Epithelial cell of esophagus (primary cell): ENCODE measurements around the gene LSM2.

Experiments used
- DNase-seq: peaks from one replicate; pipeline ENCODE4 v3.0.0; 2010; ENCODE audit warnings: low read depth
- H3K4me3 ChIP-seq: 2 replicates; pipeline ENCODE4 v1.5.1; 2011; ENCODE audit warnings: mild to moderate bottlenecking, low read length, control low read depth
- TF ChIP-seq, protein P1 (sequence below): IDR thresholded peaks from 2 replicates; pipeline ENCODE4 v1.5.1; 2011; ENCODE audit warnings: low read depth, mild to moderate bottlenecking, low read length, control low read depth, inconsistent platforms; ENCODE audit not compliant: insufficient read depth; ENCODE audit errors: missing control alignments

The LSM2 gene

DNA sequence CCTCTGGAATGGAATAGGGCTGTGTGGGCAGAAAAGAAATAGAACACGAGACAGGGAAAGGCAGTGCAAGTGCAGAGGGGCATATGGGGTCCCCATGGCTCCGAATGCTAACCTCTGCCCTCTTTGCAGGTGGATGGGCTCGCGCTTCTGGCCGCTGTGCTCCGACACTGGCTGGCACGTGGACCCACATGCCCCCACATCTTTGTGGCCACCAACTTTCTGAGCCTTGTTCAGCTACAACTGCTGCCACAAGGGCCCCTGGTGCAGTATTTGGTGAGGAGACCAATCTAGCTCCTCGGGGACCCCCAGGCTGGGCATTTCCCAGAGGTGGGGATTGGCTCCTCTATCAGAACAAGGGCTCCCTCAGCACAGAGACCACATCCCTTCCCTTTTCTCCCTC lies 45.4 kb downstream of the LSM2 start:
- no peak for DNase-seq
- no peak overlapping the region for H3K4me3 ChIP-seq
- TF ChIP-seq, protein P1, sequence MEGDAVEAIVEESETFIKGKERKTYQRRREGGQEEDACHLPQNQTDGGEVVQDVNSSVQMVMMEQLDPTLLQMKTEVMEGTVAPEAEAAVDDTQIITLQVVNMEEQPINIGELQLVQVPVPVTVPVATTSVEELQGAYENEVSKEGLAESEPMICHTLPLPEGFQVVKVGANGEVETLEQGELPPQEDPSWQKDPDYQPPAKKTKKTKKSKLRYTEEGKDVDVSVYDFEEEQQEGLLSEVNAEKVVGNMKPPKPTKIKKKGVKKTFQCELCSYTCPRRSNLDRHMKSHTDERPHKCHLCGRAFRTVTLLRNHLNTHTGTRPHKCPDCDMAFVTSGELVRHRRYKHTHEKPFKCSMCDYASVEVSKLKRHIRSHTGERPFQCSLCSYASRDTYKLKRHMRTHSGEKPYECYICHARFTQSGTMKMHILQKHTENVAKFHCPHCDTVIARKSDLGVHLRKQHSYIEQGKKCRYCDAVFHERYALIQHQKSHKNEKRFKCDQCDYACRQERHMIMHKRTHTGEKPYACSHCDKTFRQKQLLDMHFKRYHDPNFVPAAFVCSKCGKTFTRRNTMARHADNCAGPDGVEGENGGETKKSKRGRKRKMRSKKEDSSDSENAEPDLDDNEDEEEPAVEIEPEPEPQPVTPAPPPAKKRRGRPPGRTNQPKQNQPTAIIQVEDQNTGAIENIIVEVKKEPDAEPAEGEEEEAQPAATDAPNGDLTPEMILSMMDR = no peak

DNA sequence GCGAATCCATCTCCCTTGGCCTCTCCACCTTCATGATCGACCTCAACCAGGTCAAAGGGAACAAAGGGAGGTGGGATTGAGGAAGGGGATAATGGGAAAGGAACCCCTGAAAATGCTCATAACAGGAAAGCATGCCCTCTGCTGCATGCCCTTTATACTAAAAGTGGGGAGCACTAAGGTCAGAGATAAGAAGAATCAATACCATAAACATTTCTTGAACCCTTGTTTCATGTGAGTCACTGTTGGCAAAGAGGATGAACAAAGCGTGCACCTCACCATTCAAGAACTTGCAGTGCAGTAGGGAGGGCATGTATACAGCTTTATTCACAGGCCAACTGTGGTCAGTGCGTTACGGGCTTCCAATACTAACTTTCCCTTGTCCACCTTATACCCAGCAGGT lies 46.0 kb downstream of the LSM2 start:
- DNase-seq = no peak
- no peak overlapping the region for H3K4me3 ChIP-seq
- TF ChIP-seq, protein P1 = no peak

DNA sequence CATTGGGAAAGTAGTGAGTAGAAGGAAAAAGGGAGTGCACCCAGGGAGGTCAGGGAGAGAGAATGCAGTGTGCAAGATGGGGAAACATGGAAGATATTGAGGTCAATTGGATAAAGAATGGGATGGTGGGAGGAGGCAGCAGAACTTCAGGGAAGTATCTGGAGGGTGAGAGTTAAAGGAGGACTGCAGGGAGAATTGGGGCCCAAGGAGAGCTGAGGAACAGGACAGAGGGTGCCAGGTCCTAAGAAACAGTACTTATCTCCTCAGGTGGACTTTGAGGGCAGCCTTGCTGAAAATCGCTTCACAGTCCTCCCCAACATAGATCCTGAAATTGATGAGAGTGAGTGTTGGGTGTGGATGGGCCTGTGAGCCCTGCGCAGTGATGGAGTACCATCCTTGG lies 48.5 kb downstream of the LSM2 start:
- no peak overlapping the region for H3K4me3 ChIP-seq
- no peak for DNase-seq
- TF ChIP-seq, protein P1 = no peak

DNA sequence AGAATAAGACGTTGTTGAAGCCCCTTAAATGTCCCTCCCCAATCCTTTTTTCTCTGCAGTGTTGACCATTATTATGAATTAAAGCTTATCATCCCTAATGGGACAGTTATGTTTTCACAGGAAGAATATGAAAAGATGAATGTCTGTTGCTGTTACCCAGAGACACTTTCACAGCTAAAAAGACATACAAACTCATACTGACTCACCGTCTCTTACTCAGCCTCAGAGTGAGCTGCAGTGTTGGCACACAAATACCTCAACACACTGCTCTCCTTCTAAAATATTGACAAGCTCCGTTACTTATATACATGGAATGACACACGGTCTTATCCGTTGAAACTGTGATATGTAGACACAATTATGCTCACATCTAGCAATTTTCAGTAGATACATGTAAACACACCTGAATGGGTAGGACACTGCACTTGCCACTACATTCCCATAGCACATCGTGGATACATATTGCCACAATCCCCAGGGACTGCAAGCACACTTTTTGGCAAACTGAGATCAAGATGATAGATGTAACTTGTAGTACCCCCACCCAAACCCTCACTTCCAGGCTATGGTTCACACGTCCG lies 53.9 kb downstream of the LSM2 start:
- no peak overlapping the region for H3K4me3 ChIP-seq
- TF ChIP-seq, protein P1 = no peak
- DNase-seq = peak; percentile 80

DNA sequence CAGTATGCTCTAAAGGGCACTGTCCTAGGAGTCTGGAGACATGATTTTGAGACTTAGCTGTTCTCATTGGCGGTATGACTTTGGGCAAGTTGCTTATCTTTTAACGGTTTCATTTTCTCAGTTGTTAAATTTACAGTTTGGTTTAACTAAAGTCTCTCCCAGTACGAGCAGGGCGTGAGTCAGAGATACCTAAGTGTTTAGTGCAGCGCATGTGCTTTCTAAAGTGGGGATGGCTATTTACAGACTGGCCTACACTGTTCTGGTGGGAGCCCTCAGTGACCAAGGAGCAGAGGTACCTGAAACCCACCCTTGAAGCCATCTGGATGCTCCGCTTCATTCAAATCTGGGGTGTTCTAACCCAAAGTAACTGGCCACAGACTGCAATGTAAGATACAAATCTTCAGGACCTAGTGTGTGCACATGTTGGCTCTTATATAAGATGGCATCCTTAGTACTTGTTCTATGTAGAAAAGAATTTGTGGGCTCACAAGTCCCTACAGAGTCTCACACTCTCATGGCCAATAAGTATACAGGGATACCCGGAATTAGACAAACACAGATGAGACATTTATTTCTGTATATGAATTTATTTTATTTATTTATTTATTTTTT lies 56.2 kb downstream of the LSM2 start:
- TF ChIP-seq, protein P1 = no peak
- no peak overlapping the region for H3K4me3 ChIP-seq
- no peak for DNase-seq

DNA sequence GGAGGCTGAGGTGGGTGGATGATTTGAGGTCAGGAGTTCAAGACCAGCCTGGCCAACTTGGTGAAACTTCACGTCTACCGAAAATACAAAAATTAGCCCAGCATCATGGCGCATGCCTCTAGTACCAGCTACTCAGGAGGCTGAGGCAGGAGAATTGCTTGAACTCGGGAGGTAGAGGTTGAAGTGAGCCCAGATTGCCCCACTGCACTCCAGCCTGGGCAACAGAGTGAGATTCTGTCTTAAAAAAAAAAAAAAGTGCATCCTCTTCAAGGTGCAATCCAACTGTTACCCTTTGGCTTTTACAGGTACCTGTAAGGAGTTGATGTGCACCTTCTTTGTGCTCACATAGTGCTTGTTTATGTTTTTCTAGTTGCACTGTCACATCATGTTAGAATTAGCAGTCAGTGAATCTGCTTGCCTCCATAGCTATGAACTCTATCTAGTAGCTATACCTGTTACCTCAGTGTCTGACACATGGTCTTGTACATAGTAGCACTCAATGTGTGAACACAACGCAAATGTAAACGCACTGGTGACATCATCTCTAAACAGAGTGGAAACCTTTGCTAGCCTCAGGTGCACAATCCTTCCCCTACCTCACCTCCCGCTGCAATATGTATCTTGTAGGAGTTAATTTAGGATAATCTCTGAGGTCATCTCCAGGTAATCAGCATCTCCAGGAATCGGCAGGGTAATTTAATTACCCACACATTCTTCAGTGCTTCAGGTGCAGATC lies 57.3 kb downstream of the LSM2 start:
- no peak for DNase-seq
- TF ChIP-seq, protein P1 = no peak
- no peak overlapping the region for H3K4me3 ChIP-seq
